WTC11 (cell line): ENCODE data around the gene KSR2. TPM values are rescaled to one million over a fixed set of nuclear protein-coding genes. Genes with fewer than 3 reads are reported as not detected.

Source experiments
- ATAC-seq: fragments of 200-7000 bp; cut with Tn5 transposase; 2 replicates; pipeline ENCODE4 v1.10.0; 2021; ENCODE audit warnings: mild to moderate bottlenecking, moderate library complexity
- CTCF ChIA-PET: fragments of 300-600 bp; sonication (Branson Sonifier 250); formaldehyde crosslinking; loops from one replicate; lab custom pipeline; 2021; ENCODE audit warnings: antibody characterized with exemption; lab: Charles Lee
- POLR2A ChIA-PET: fragments of 350-600 bp; sonication (Branson Sonifier 250); formaldehyde crosslinking; loops from one replicate; lab custom pipeline; 2021; ENCODE audit warnings: antibody characterized with exemption; lab: Charles Lee
- DNase-seq: peaks from one replicate; pipeline ENCODE4 v3.0.0; 2021; ENCODE audit warnings: low spot score
- H3K27ac Mint-ChIP-seq: 2 replicates; pipeline ENCODE4 v1.8.0; 2021; ENCODE audit warnings: mixed read lengths
- H3K27me3 Mint-ChIP-seq: 2 replicates; pipeline ENCODE4 v1.8.0; 2021; ENCODE audit warnings: low read depth, mild to moderate bottlenecking, moderate library complexity, mixed read lengths
- H3K36me3 Mint-ChIP-seq: 2 replicates; pipeline ENCODE4 v1.8.0; 2021; ENCODE audit warnings: mixed read lengths
- H3K4me1 Mint-ChIP-seq: 2 replicates; pipeline ENCODE4 v1.8.0; 2022; ENCODE audit warnings: mixed read lengths
- H3K4me3 Mint-ChIP-seq: 2 replicates; pipeline ENCODE4 v1.8.0; 2021; ENCODE audit warnings: mild to moderate bottlenecking, moderate library complexity, mixed read lengths
- H3K9me3 Mint-ChIP-seq: 2 replicates; pipeline ENCODE4 v1.8.0; 2021; ENCODE audit warnings: mixed read lengths
- ATF6 ChIP-seq: sonication (generic); formaldehyde crosslinking; IDR thresholded peaks from 2 replicates; pipeline ENCODE4 v1.8.1; 2023; ENCODE audit warnings: mild to moderate bottlenecking, missing genetic modification reagents
- CREM ChIP-seq: sonication (generic); formaldehyde crosslinking; IDR thresholded peaks from 2 replicates; pipeline ENCODE4 v1.8.1; 2022; ENCODE audit warnings: mild to moderate bottlenecking, missing genetic modification reagents, moderate library complexity
- E2F1 ChIP-seq: sonication (generic); formaldehyde crosslinking; IDR thresholded peaks from 2 replicates; pipeline ENCODE4 v1.8.0; 2022; ENCODE audit warnings: mild to moderate bottlenecking, missing genetic modification reagents
- GRHL2 ChIP-seq: fragments of 250-450 bp; sonication (Bioruptor Pico); IDR thresholded peaks from 2 replicates; pipeline ENCODE4 v1.8.0; 2022; ENCODE audit warnings: mild to moderate bottlenecking, moderate library complexity; ENCODE audit not compliant: insufficient replicate concordance, severe bottlenecking
- GTF2I ChIP-seq: fragments of 250-450 bp; sonication (Bioruptor Pico); conservative IDR thresholded peaks from 2 replicates; pipeline ENCODE4 v1.4.0; 2021; ENCODE audit warnings: mild to moderate bottlenecking
- HMGXB4 ChIP-seq: sonication (generic); formaldehyde crosslinking; IDR thresholded peaks from 2 replicates; pipeline ENCODE4 v1.8.1; 2023; ENCODE audit warnings: mild to moderate bottlenecking, moderate library complexity, missing genetic modification reagents
- IRF2 ChIP-seq: sonication (generic); formaldehyde crosslinking; IDR thresholded peaks from 2 replicates; pipeline ENCODE4 v1.8.0; 2022; ENCODE audit warnings: low read depth, missing genetic modification reagents, borderline replicate concordance
- JAZF1 ChIP-seq: fragments of 250-450 bp; sonication (Bioruptor Pico); IDR thresholded peaks from 2 replicates; pipeline ENCODE4 v1.9.0; 2021; ENCODE audit warnings: moderate library complexity, mild to moderate bottlenecking, inconsistent platforms
- JUN ChIP-seq: sonication (generic); formaldehyde crosslinking; IDR thresholded peaks from 2 replicates; pipeline ENCODE4 v1.8.0; 2023; ENCODE audit warnings: mild to moderate bottlenecking, missing genetic modification reagents
- NFATC4 ChIP-seq: fragments of 250-450 bp; sonication (Bioruptor Pico); IDR thresholded peaks from 2 replicates; pipeline ENCODE4 v1.9.0; 2021; ENCODE audit warnings: mild to moderate bottlenecking
- NR2C2 ChIP-seq: sonication (generic); formaldehyde crosslinking; IDR thresholded peaks from 2 replicates; pipeline ENCODE4 v1.8.0; 2022; ENCODE audit warnings: mild to moderate bottlenecking, missing genetic modification reagents
- TP53 ChIP-seq: sonication (generic); formaldehyde crosslinking; IDR thresholded peaks from 2 replicates; pipeline ENCODE4 v1.8.1; 2023; ENCODE audit warnings: mild to moderate bottlenecking, missing genetic modification reagents
- USF1 ChIP-seq: sonication (generic); formaldehyde crosslinking; IDR thresholded peaks from 2 replicates; pipeline ENCODE4 v1.8.0; 2022; ENCODE audit warnings: mild to moderate bottlenecking, missing genetic modification reagents
- USF2 ChIP-seq: sonication (generic); formaldehyde crosslinking; IDR thresholded peaks from 2 replicates; pipeline ENCODE4 v1.8.1; 2023; ENCODE audit warnings: mild to moderate bottlenecking, missing genetic modification reagents, moderate library complexity
- ZMAT4 ChIP-seq: fragments of 250-450 bp; sonication (Bioruptor Pico); IDR thresholded peaks from 2 replicates; pipeline ENCODE4 v1.9.0; 2021; ENCODE audit warnings: mild to moderate bottlenecking
- ZNF232 ChIP-seq: sonication (generic); formaldehyde crosslinking; IDR thresholded peaks from 2 replicates; pipeline ENCODE4 v1.8.0; 2022; ENCODE audit warnings: mild to moderate bottlenecking, missing genetic modification reagents
- ZNF317 ChIP-seq: sonication (generic); formaldehyde crosslinking; IDR thresholded peaks from 2 replicates; pipeline ENCODE4 v1.8.1; 2023; ENCODE audit warnings: low read depth, mild to moderate bottlenecking, moderate library complexity, missing genetic modification reagents, borderline replicate concordance
- ZNF425 ChIP-seq: fragments of 250-450 bp; sonication (Bioruptor Pico); conservative IDR thresholded peaks from 2 replicates; pipeline ENCODE4 v1.9.0; 2021; ENCODE audit warnings: mild to moderate bottlenecking
- ZNF532 ChIP-seq: fragments of 250-450 bp; sonication (Bioruptor Pico); IDR thresholded peaks from 2 replicates; pipeline ENCODE4 v1.9.0; 2021; ENCODE audit warnings: mild to moderate bottlenecking, borderline replicate concordance
- total RNA-seq: library from RNA; stranded (reverse); gene quantifications from 3 replicates; pipeline ENCODE4 v1.2.3, GENCODE V29; 2021

Gene KSR2
- total RNA-seq, 1 experiment from 2014 or later = 2.4 TPM

- TF ChIP-seq ZNF425 (CRISPR knock-in tag) (no peak), JUN (no peak), ATF6 (CRISPR knock-in tag) (no peak), TP53 (CRISPR knock-in tag) (no peak), USF2 (no peak), HMGXB4 (CRISPR knock-in tag) (no peak), GRHL2 (CRISPR knock-in tag) (no peak), USF1 (CRISPR knock-in tag) (no peak), ZMAT4 (CRISPR knock-in tag) (no peak), CREM (CRISPR knock-in tag) (no peak), IRF2 (CRISPR knock-in tag) (no peak), GTF2I (CRISPR knock-in tag) (no peak)
These were observed 284.3 kb downstream of the KSR2 start (continued) for GRCh38 chr12:117684471-117684870.

GRCh38 chr12:117680312-117680711 lies 288.5 kb downstream of the KSR2 start:
- no peak for DNase-seq
- POLR2A ChIA-PET = no interaction called here
- no peak overlapping the region for H3K27ac Mint-ChIP-seq
- ATAC-seq = no peak
- no peaks in the 10 kb centered on the region for H3K27me3 Mint-ChIP-seq
- peaks cover 18% of the 10 kb centered on the region for H3K4me1 Mint-ChIP-seq
- no peak overlapping the region for H3K4me3 Mint-ChIP-seq
- peaks cover 8% of the 10 kb centered on the region for H3K9me3 Mint-ChIP-seq
- H3K36me3 Mint-ChIP-seq = no peaks in the 10 kb centered on the region
- CTCF ChIA-PET = interaction anchor here (1.3 kb wide), 1 partner anchor 157 kb away, joined by 5 read pairs; no protein-coding TSS in a partner anchor
- TF ChIP-seq ZNF232 (CRISPR knock-in tag) (no peak), ZNF317 (CRISPR knock-in tag) (no peak), USF1 (CRISPR knock-in tag) (no peak), NR2C2 (CRISPR knock-in tag) (no peak), JAZF1 (no peak), NFATC4 (CRISPR knock-in tag) (no peak), E2F1 (CRISPR knock-in tag) (no peak), ZNF532 (no peak)
